Mesothelial cell of epicardium (in vitro differentiated cells): ENCODE data around the gene GATB. TPM values are rescaled to one million over a fixed set of nuclear protein-coding genes. Genes with fewer than 3 reads are reported as not detected.
A peak's percentile ranks its signal among the peaks of the same experiment; 100 is the strongest.

Experiments
- DNase-seq, 2 experiments: peaks; one replicate each; pipeline ENCODE4 v3.0.0; 2021; ENCODE audit warnings: low spot score in 2 of 2; ENCODE audit not compliant: unreplicated experiment in 2 of 2
- H3K27ac Mint-ChIP-seq: 2 replicates; pipeline ENCODE4 v1.8.0; 2021; ENCODE audit warnings: mixed read lengths
- H3K27me3 Mint-ChIP-seq: 2 replicates; pipeline ENCODE4 v1.8.0; 2021; ENCODE audit warnings: low read depth, mixed read lengths
- H3K36me3 Mint-ChIP-seq: 2 replicates; pipeline ENCODE4 v1.8.0; 2021; ENCODE audit warnings: mixed read lengths
- H3K4me1 Mint-ChIP-seq: 2 replicates; pipeline ENCODE4 v1.8.0; 2021; ENCODE audit warnings: mixed read lengths
- H3K4me3 Mint-ChIP-seq: 2 replicates; pipeline ENCODE4 v1.8.0; 2021; ENCODE audit warnings: mild to moderate bottlenecking, moderate library complexity, mixed read lengths
- H3K9me3 Mint-ChIP-seq: 2 replicates; pipeline ENCODE4 v1.8.0; 2021; ENCODE audit warnings: mixed read lengths
- CTCF ChIP-seq: fragments of 200-600 bp; sonication (generic); IDR thresholded peaks from one replicate; pipeline ENCODE4 v1.5.0; 2021; ENCODE audit warnings: antibody characterized with exemption; ENCODE audit not compliant: unreplicated experiment
- total RNA-seq: library from RNA; stranded (reverse); gene quantifications from 3 replicates; pipeline ENCODE4 v1.2.1, GENCODE V29; 2021

Gene GATB
- total RNA-seq, 1 donor from 2014 or later, result 24.5 TPM

- Mint-ChIP-seq H3K4me1 (peaks cover 46% of the 10 kb centered on the region), H3K36me3 (peaks cover 24% of the 10 kb centered on the region), H3K9me3 (no peaks in the 10 kb centered on the region), H3K27me3 (no peaks in the 10 kb centered on the region), H3K4me3 (no peak overlapping the region), H3K27ac (no peak overlapping the region)
- no peak for TF ChIP-seq CTCF
- no peak for DNase-seq
Measured at GRCh38 chr4:151681085-151681484, 79.7 kb downstream of the GATB start.

- H3K4me3 Mint-ChIP-seq, result no peak overlapping the region
- peaks cover 22% of the 10 kb centered on the region for H3K36me3 Mint-ChIP-seq
- DNase-seq, result no peak
- H3K27ac Mint-ChIP-seq, result peak overlapping the region; percentile 27
- TF ChIP-seq CTCF, result no peak
- no peaks in the 10 kb centered on the region for H3K27me3 Mint-ChIP-seq
- H3K9me3 Mint-ChIP-seq, result no peaks in the 10 kb centered on the region
- peaks cover 52% of the 10 kb centered on the region for H3K4me1 Mint-ChIP-seq
Measured at GRCh38 chr4:151679231-151679630, 81.6 kb downstream of the GATB start.

DNA sequence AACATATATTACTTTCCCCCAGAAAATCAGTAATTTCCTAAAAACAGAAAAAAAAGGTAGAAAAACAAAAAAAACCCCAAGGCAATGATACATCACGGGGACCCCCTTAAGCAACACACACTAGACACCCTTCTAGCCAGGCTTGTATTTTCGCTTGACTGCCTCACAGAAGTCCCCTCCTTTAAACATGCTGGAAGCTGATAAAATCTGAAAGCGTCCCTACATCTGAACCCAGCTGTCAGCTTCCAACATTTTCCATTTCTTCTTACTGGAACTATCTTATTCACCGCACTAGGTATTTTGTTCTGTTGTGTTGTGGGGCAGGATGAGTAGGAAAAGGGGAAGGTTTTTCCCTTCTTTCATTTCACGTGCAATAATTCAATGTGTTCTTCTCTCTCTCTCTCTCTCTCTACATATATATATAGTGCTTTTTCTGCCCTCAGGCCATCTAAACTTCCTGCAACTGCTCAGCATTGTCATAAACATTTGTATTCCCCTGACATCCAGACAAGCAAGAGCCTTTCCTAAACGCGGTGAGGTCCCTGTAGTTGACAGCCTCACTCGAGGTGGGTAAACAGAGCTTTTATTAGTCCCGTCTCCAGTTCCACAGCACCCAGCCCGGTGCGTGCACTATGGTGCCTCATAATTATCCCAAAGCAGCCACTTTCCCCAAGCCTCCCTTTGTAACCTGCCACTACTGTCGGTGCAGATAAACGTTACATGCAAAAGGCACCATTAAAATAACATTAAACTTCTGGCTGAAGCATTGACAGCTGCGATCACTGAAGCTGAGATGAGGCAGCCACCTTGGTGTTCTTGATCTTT, 82.5 kb downstream of the GATB start:
- TF ChIP-seq CTCF, result no peak
- H3K4me1 Mint-ChIP-seq, result peaks cover 51% of the 10 kb centered on the region
- peak overlapping the region; percentile 67 for H3K27ac Mint-ChIP-seq

DNA sequence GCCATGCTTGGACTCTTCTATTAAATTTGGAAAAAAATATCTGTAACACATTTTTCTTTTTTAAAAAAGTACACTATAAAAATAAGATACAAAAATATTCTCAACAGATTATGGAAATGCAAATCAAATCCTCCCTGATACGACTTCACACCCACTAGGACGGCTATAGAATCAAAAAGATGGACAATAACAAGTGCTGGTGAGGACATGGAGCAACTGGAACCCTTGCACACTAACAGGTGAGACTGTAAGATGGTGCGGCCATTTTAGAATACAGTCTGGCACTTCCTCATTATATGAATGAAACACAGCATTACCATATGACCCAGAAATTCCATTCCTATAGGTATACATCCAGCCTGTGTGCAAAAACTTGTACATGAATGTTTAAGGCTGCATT, 83.6 kb downstream of the GATB start:
- no peak overlapping the region for H3K27ac Mint-ChIP-seq
- no peak for DNase-seq
- no peaks in the 10 kb centered on the region for H3K27me3 Mint-ChIP-seq
- H3K9me3 Mint-ChIP-seq, result no peaks in the 10 kb centered on the region
- peaks cover 5% of the 10 kb centered on the region for H3K36me3 Mint-ChIP-seq
- TF ChIP-seq CTCF, result no peak
- H3K4me3 Mint-ChIP-seq, result no peak overlapping the region
- peaks cover 52% of the 10 kb centered on the region for H3K4me1 Mint-ChIP-seq

More for the DNA sequence above, 82.5 kb downstream of the GATB start:
- H3K9me3 Mint-ChIP-seq, result no peaks in the 10 kb centered on the region
- H3K4me3 Mint-ChIP-seq, result peak overlapping the region; percentile 0
- no peaks in the 10 kb centered on the region for H3K27me3 Mint-ChIP-seq
- no peak for DNase-seq
- H3K36me3 Mint-ChIP-seq, result peaks cover 14% of the 10 kb centered on the region

GRCh38 chr4:151676301-151676700, 84.5 kb downstream of the GATB start:
- no peaks in the 10 kb centered on the region for H3K36me3 Mint-ChIP-seq

More at GRCh38 chr4:151676301-151676700, 84.5 kb downstream of the GATB start:
- Mint-ChIP-seq H3K9me3 (no peaks in the 10 kb centered on the region), H3K4me3 (no peak overlapping the region), H3K4me1 (peaks cover 61% of the 10 kb centered on the region), H3K27ac (no peak overlapping the region), H3K27me3 (no peaks in the 10 kb centered on the region)
- TF ChIP-seq CTCF, result no peak
- no peak for DNase-seq
